K562 (cell line): ENCODE data around the gene HOXB5. TPM values are rescaled to one million over a fixed set of nuclear protein-coding genes. Genes with fewer than 3 reads are reported as not detected.

Source experiments
- ATAC-seq: fragments of 200-7000 bp; cut with Tn5 transposase; 3 replicates; pipeline ENCODE4 v1.9.1; 2020; ENCODE audit warnings: moderate library complexity
- BruUV-seq: library from RNA; stranded (reverse); fragments of 400-500 nt; replicated peaks from 2 replicates; lab custom pipeline; 2021; lab: Mats Ljungman, UMichigan
- CTCF ChIA-PET: fragments of 300-600 bp; formaldehyde crosslinking; extraction: SDS; loops from one replicate; lab custom pipeline; 2021; ENCODE audit warnings: low intra/inter-chr PET ratio; lab: Yijun Ruan, JAX
- POLR2A ChIA-PET: fragments of 300-600, 350-650 bp; sonication (Branson Sonifier 250); formaldehyde crosslinking; extraction: SDS; loops from one replicate; lab custom pipeline; 2021; ENCODE audit warnings: antibody characterized with exemption, inconsistent platforms; lab: Yijun Ruan, JAX
- DNase-seq, 4 experiments: peaks; one replicate each; pipeline versions ENCODE4 v3.0.0 to v3.0.0-alpha.2; 2011 to 2018; ENCODE audit warnings: low spot score in 3 of 4, mixed read lengths in 3 of 4; ENCODE audit errors: extremely low read depth in 1 of 4
- FAIRE-seq: peaks from 2 replicates; lab custom pipeline; 2011; peaks lifted over from hg19 to GRCh38; lab: Jason Lieb, UNC
- H2AFZ ChIP-seq: 2 replicates; pipeline ENCODE4 v1.6.0; 2011; ENCODE audit warnings: low read depth, low read length, control low read depth, inconsistent platforms
- H3K27ac ChIP-seq: fragments of 200-600 bp; 3 replicates; pipeline ENCODE4 v1.8.0; 2011; ENCODE audit warnings: low read depth, mild to moderate bottlenecking, control low read depth, inconsistent platforms, low read length, moderate library complexity, mixed read lengths; ENCODE audit errors: extremely low read depth
- H3K27me3 ChIP-seq, 2 experiments: fragments of 300-600 bp in 1 of 2; 2 replicates in 1 of 2; 3 replicates in 1 of 2; pipeline versions ENCODE4 v1.6.0 to v1.8.0; 2011; ENCODE audit warnings: inconsistent platforms in 2 of 2, low read length in 2 of 2, mild to moderate bottlenecking in 1 of 2, mixed read lengths in 1 of 2, moderate library complexity in 1 of 2; ENCODE audit not compliant: control insufficient read depth in 2 of 2, insufficient read depth in 2 of 2
- H3K36me3 ChIP-seq: fragments of 300-600 bp; 3 replicates; pipeline ENCODE4 v1.8.0; 2011; ENCODE audit warnings: mild to moderate bottlenecking, low read length, inconsistent platforms; ENCODE audit not compliant: control insufficient read depth, insufficient read depth
- H3K4me1 ChIP-seq, 2 experiments: fragments of 200-600 bp in 1 of 2; replicated peaks in 1 of 2; 2 replicates in 1 of 2; 3 replicates in 1 of 2; pipeline versions ENCODE4 v1.5.1 to v1.8.0; 2011; ENCODE audit warnings: inconsistent platforms in 2 of 2, low read length in 2 of 2, mild to moderate bottlenecking in 1 of 2, mixed read lengths in 1 of 2, moderate library complexity in 1 of 2; ENCODE audit not compliant: control insufficient read depth in 2 of 2, insufficient read depth in 2 of 2
- H3K4me2 ChIP-seq: 2 replicates; pipeline ENCODE4 v1.6.1; 2011; ENCODE audit warnings: low read length, control low read depth, inconsistent platforms, mixed read lengths; ENCODE audit not compliant: insufficient read depth
- H3K4me3 ChIP-seq: fragments of 200-600 bp; sonication (generic), shearing (Covaris generic); 2 replicates; pipeline ENCODE4 v1.5.1; 2016; ENCODE audit warnings: control low read depth, inconsistent platforms
- H3K79me2 ChIP-seq: fragments of 200-600 bp; 3 replicates; pipeline ENCODE4 v1.8.0; 2011; ENCODE audit warnings: low read length, inconsistent platforms; ENCODE audit not compliant: control insufficient read depth, insufficient read depth
- H3K9ac ChIP-seq, 2 experiments: 2 replicates each; pipeline versions ENCODE4 v1.6.0 to v1.6.1; 2011; ENCODE audit warnings: low read depth in 2 of 2, low read length in 2 of 2, control low read depth in 1 of 2, inconsistent platforms in 1 of 2, mild to moderate bottlenecking in 1 of 2, mixed read lengths in 1 of 2; ENCODE audit not compliant: insufficient read depth in 1 of 2
- H3K9me1 ChIP-seq: one replicate; pipeline ENCODE4 v1.6.0; 2011; ENCODE audit warnings: inconsistent platforms, mild to moderate bottlenecking, low read length, moderate library complexity; ENCODE audit not compliant: control insufficient read depth, insufficient read depth
- H3K9me3 ChIP-seq: replicated peaks from 2 replicates; pipeline ENCODE4 v1.5.1; 2011; ENCODE audit warnings: low read depth, low read length, inconsistent platforms; ENCODE audit not compliant: control insufficient read depth, insufficient read depth
- H4K20me1 ChIP-seq: replicated peaks from 2 replicates; pipeline ENCODE4 v1.6.1; 2011; ENCODE audit warnings: low read length, inconsistent platforms, mixed read lengths; ENCODE audit not compliant: control insufficient read depth, insufficient read depth
- CHAMP1 ChIP-seq: fragments of 450-650 bp; IDR thresholded peaks from 2 replicates; pipeline ENCODE4 v1.6.1; 2016; ENCODE audit warnings: mild to moderate bottlenecking
- CTBP1 ChIP-seq: fragments of 450-650 bp; IDR thresholded peaks from 2 replicates; pipeline ENCODE4 v1.6.1; 2016; ENCODE audit warnings: borderline replicate concordance
- E2F6 ChIP-seq, 2 experiments: IDR thresholded peaks; 2 replicates each; pipeline ENCODE4 v1.6.1; 2011; ENCODE audit warnings: borderline replicate concordance in 1 of 2, control low read depth in 1 of 2, low read depth in 1 of 2, low read length in 1 of 2, mild to moderate bottlenecking in 1 of 2, mixed read lengths in 1 of 2, moderate library complexity in 1 of 2; ENCODE audit not compliant: insufficient read depth in 1 of 2, insufficient read length in 1 of 2, poor library complexity in 1 of 2, severe bottlenecking in 1 of 2; ENCODE audit errors: extremely low read depth in 1 of 2
- FOXA3 ChIP-seq, 2 experiments: fragments of 450-650 bp in 1 of 2; sonication (generic) in 1 of 2; formaldehyde crosslinking; IDR thresholded peaks in 1 of 2; conservative IDR thresholded peaks in 1 of 2; 2 replicates each; pipeline versions ENCODE4 v1.4.0 to v1.8.0; 2020 to 2022; ENCODE audit warnings: mild to moderate bottlenecking in 2 of 2, missing genetic modification reagents in 1 of 2
- RAD21 ChIP-seq, 2 experiments: fragments of 250-450 bp in 1 of 2; fragments of 450-650 bp in 1 of 2; sonication (Bioruptor Pico) in 1 of 2; formaldehyde crosslinking in 1 of 2; IDR thresholded peaks in 1 of 2; conservative IDR thresholded peaks in 1 of 2; 2 replicates each; pipeline versions ENCODE4 v1.4.0 to v1.8.0; 2020 to 2022; ENCODE audit warnings: mild to moderate bottlenecking in 2 of 2, moderate library complexity in 1 of 2
- TBP ChIP-seq: optimal IDR thresholded peaks from 2 replicates; pipeline ENCODE3; 2011; ENCODE audit warnings: low read depth, low read length, improper control_type of control experiment
- ZNF785 ChIP-seq: fragments of 250-450 bp; sonication (Bioruptor Pico); IDR thresholded peaks from 2 replicates; pipeline ENCODE4 v1.4.0; 2020; ENCODE audit warnings: mild to moderate bottlenecking
- WGBS: fragments of 100-300 bp; shearing (Covaris generic); methylation state at CpG from one replicate; pipeline ENCODE4 v1.1.6; 2016; ENCODE audit warnings: low coverage, mixed read lengths; ENCODE audit not compliant: insufficient coverage; ENCODE audit errors: missing lambda C conversion rate; 5-methylcytosine and 5-hydroxymethylcytosine counted together
- in situ Hi-C: fragments of 300-500 bp; cut with MboI; formaldehyde crosslinking; loops from 4 replicates; pipeline ENCODE4 v1.15.0; 2018; ENCODE audit warnings: inconsistent platforms, mixed read lengths
- intact Hi-C: fragments of 100-400 bp; cut with micrococcal nuclease; formaldehyde crosslinking; loops from 2 replicates; pipeline ENCODE4 v1.14.2; 2022
- polyA plus RNA-seq, 8 experiments: library from polyadenylated mRNA; depleted of rRNA in 4 of 8; stranded (reverse) in 5 of 8; unstranded in 3 of 8; fragments of >200 nt; fragmentation: Nextera tagmentation in 2 of 8; fragmentation: Illumina TruSeq in 1 of 8; extraction: Ambion mirVana in 2 of 8; extraction: Trizol in 1 of 8; gene quantifications; 2 replicates each; pipeline versions ENCODE4 v1.2.1 to v1.2.3, GENCODE V29; 2011 to 2014; ENCODE audit warnings: inconsistent platforms in 1 of 8, missing spikeins in 1 of 8
- total RNA-seq, 7 experiments: library from RNA; depleted of rRNA in 6 of 7; stranded (reverse); fragments of >200 nt in 6 of 7; fragmentation: Illumina TruSeq in 2 of 7; extraction: Trizol in 2 of 7; gene quantifications; 2 replicates each; pipeline versions ENCODE4 v1.2.1 to v1.2.3, GENCODE V29; 2011 to 2021; ENCODE audit warnings: low replicate concordance in 1 of 7
- TF ChIP-seq, protein P1 (sequence below): fragments of 250-450 bp; sonication (Bioruptor Pico); IDR thresholded peaks from 2 replicates; pipeline ENCODE4 v1.5.0; 2021
- TF ChIP-seq, protein P2 (sequence below): sonication (generic); formaldehyde crosslinking; IDR thresholded peaks from 2 replicates; pipeline ENCODE4 v1.4.0; 2020; ENCODE audit warnings: mild to moderate bottlenecking, missing genetic modification reagents
- TF ChIP-seq, protein P3 (sequence below): fragments of 250-450 bp; sonication (Bioruptor Pico); IDR thresholded peaks from 2 replicates; pipeline ENCODE4 v1.4.0; 2020; ENCODE audit warnings: mild to moderate bottlenecking

Gene HOXB5
- total and polyA plus RNA-seq, 9 of the 15 experiments (the other 6 are each of a cell fraction or from before 2014, with no cell fraction given): 0.24 to 2.7 (median 0.65) TPM

DNA sequence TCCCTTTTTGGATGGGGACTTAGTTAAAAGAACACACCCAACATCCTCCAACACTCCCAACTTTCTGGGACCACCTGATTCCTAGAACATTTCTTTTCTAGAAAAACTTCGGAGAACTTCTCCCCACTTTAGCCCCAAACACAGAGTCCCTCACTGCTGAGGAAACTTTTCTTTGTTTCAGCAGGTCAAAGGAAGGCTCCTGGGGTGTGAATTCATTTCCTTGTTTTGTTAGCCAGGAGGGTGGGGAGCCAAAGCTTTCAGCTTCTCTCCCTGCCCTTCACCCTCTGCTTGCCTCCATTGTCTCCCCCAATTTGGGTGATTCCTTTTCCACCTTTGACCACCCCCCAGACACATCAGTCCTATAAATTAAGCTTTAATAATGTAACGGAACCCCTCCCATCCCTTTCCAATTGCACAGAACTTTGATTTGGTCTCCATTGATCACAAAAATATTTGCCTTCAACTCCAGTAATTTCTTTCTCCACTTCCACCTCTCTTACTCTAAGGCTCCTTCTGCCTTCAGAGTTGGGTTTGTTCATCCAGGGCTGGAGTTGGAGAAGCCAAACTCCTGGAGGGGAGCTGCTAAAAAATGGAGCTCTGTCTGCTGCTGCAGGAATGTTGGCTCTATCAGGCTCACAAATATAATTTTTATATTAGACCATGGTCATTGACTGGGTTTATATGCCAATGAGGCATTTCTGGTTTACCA lies 25.8 kb downstream of the HOXB5 start (continued):
- TF ChIP-seq, protein P1, sequence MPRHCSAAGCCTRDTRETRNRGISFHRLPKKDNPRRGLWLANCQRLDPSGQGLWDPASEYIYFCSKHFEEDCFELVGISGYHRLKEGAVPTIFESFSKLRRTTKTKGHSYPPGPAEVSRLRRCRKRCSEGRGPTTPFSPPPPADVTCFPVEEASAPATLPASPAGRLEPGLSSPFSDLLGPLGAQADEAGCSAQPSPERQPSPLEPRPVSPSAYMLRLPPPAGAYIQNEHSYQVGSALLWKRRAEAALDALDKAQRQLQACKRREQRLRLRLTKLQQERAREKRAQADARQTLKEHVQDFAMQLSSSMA (CRISPR knock-in tag): no peak
- TF ChIP-seq, protein P2, sequence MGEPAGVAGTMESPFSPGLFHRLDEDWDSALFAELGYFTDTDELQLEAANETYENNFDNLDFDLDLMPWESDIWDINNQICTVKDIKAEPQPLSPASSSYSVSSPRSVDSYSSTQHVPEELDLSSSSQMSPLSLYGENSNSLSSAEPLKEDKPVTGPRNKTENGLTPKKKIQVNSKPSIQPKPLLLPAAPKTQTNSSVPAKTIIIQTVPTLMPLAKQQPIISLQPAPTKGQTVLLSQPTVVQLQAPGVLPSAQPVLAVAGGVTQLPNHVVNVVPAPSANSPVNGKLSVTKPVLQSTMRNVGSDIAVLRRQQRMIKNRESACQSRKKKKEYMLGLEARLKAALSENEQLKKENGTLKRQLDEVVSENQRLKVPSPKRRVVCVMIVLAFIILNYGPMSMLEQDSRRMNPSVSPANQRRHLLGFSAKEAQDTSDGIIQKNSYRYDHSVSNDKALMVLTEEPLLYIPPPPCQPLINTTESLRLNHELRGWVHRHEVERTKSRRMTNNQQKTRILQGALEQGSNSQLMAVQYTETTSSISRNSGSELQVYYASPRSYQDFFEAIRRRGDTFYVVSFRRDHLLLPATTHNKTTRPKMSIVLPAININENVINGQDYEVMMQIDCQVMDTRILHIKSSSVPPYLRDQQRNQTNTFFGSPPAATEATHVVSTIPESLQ: no peak
- TF ChIP-seq TBP: no peak

- in situ Hi-C loops: no loop called here
- WGBS: 72% methylated on average over 6 of the region's 6 CpGs
- Histone ChIP-seq H4K20me1 (no peaks in the 10 kb centered on the region; the same call in 1 of the 2 replicates), H3K4me2 (no peak overlapping the region), H3K27me3 (no peaks in the 10 kb centered on the region), H3K4me3 (no peak overlapping the region), H3K4me1 (peaks cover 30 to 31% of the 10 kb centered on the region in 2 experiments), H3K9ac (peak overlapping the region in 1 of 2 experiments; percentile 54; a peak in 1 of 4 replicates), H2AFZ (no peak overlapping the region), H3K79me2 (peaks cover 62% of the 10 kb centered on the region), H3K9me1 (peaks cover 6% of the 10 kb centered on the region), H3K9me3 (no peaks in the 10 kb centered on the region), H3K36me3 (peaks cover 95% of the 10 kb centered on the region; the same call in 2 of the 3 replicates), H3K27ac (no peak overlapping the region)
- BruUV-seq: no TSS peak
- no peak for ATAC-seq
- no peak for FAIRE-seq
- POLR2A ChIA-PET: interaction anchor here (0.6 to 3.9 kb wide), 3 partner anchors 11 to 1222 kb away, joined by 3 to 21 read pairs (median 3); no protein-coding TSS in a partner anchor
- no peak for DNase-seq
- CTCF ChIA-PET: no interaction called here
- intact Hi-C loops: no loop called here
- TF ChIP-seq CTBP1 (no peak), E2F6 (IDR thresholded peaks at IDR 0.05; ENCODE audit: borderline replicate concordance in 1 of 2, extremely low read depth in 1 of 2, insufficient read depth in 1 of 2, insufficient read length in 1 of 2, low read depth in 1 of 2, low read length in 1 of 2, poor library complexity in 1 of 2, severe bottlenecking in 1 of 2) (no peak), RAD21 (CRISPR knock-in tag; conservative IDR thresholded peaks at IDR 0.05 in 1 of 2, IDR thresholded peaks at IDR 0.05 in 1 of 2) (no peak), FOXA3 (CRISPR knock-in tag; conservative IDR thresholded peaks at IDR 0.05 in 1 of 2, IDR thresholded peaks at IDR 0.05 in 1 of 2) (no peak), ZNF785 (CRISPR knock-in tag) (no peak), CHAMP1 (no peak)
- TF ChIP-seq, protein P3, sequence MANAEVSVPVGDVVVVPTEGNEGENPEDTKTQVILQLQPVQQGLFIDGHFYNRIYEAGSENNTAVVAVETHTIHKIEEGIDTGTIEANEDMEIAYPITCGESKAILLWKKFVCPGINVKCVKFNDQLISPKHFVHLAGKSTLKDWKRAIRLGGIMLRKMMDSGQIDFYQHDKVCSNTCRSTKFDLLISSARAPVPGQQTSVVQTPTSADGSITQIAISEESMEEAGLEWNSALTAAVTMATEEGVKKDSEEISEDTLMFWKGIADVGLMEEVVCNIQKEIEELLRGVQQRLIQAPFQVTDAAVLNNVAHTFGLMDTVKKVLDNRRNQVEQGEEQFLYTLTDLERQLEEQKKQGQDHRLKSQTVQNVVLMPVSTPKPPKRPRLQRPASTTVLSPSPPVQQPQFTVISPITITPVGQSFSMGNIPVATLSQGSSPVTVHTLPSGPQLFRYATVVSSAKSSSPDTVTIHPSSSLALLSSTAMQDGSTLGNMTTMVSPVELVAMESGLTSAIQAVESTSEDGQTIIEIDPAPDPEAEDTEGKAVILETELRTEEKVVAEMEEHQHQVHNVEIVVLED: no peak
Measured at GRCh38 chr17:48567209-48567608, 26.4 kb downstream of the HOXB5 start.
